ENCODE measurements around the gene HOXB7.

The HOXB7 gene

DNA sequence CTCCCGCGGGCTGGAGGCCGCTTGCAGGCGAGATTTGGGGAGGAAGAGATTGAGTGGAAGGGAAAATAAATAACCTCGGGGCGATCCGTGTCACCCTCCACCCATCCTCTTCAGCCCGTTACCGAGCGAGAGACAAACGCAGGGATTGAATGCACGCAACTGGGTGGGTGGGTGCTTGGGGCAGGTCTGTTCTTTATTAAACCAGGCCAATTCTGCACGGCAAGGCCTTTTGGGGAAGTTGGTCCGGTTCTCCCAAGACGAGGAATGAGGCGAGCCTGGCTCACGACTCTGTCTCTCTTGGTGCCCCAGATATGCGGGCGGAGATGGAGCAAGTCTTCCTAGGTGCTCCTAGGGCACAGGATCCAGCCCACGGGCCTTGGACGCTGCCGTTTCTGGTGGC, 396 bp upstream of the HOXB7 start:
- no peak for DNase-seq (ENCODE audit: low read depth in 3 of 3, low spot score in 1 of 3)

DNA sequence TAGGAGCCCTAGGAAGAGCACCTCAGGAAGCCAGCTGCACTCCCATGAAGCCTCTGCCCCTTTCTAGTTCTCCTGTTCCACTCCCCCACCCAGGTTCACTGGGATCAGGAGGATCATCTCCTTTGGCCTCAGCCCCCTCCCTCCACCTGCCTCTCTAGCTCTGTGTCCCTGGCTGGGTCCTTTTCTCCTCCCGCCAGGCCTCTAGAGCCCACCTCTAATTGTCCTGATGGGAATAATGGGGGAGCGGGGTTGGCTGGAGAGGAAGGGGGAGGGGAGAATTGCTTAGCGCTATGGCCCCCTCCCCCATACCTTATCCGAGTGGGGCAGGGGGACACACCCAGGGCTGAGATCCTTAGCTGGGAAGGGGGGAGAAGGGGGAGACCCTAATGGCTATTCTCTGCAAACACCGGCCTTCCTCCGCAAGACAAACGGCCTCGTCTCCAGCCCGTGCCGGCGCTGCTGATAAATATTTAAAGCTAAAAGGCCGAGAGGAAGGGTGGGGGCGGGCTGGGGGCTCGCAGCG, 997 bp downstream of the HOXB7 start:
- no peak for DNase-seq (ENCODE audit: low read depth in 3 of 3, low spot score in 1 of 3)

DNA sequence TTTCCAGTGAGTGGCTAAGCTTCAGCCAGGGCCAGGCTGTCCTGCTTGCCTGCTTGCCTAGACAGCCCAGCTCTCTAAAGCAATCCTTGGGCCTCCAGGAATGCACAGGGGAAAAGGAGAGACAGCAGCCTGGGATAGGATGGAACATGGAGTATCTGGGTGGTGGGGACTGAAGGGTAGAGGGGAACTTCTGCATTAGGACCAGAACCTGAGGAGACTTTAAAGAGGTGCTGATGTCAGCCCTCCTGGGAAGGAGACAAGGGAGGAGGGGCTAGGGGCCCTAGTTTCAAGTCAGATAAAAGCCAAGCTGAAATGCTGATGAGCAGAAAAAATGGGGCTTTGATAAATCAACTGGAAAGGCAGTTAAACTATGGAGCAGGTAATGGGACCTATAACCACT, 1.8 kb downstream of the HOXB7 start:
- DNase-seq (ENCODE audit: low read depth in 3 of 3, low spot score in 1 of 3), result no peak

DNA sequence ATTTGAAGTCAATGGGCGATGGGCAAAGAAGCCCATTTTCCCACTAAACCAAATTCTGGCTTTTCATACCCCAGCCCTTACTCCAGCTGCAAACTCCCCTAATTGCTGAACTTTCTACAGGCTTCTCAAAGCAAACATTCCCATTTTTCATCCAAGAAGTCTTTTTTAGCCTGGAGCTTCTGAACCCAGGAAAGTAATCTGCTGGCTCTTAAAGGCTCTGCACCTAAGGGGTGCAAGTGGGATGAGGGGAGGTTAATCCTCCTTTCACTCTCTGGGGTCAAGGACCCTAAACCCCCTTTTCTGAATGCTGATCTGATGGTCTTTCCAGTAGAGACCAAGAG, 2.4 kb downstream of the HOXB7 start:
- no peak for DNase-seq (ENCODE audit: low read depth in 3 of 3, low spot score in 1 of 3)

DNA sequence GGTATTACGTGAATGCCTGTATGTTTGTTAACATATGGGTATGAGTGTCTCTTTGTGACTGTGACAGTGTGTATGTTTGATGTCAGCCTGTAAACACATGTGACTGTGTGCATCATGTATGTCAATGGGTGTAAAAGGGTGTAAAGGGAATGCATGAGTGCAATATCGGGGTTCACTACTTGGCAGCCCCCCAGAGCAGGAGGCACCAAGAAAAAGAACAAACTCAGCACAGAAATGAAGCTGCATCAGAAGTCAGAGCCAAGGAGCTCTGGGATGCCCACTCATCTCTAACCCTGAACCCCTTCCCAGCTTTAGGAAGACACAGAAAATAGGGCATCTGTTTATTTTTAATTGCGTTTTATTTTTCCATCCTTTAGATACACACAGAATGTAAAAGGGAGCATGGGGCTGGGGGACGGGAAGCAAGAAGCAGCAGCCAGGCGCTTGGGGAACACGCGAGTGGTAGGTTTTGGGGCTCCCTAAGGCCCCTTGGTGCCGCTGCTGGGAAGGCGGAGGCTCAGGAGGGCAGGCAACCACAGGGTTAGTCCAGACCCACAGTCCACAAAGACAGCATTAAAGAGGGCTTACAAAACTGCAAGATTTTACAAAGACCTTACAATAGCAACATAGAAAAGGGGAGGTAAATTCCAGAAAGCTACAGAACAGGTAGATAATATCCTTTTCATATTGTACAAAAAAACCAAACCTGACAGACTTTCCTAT, 3.8 kb downstream of the HOXB7 start:
- DNase-seq (ENCODE audit: low read depth in 3 of 3, low spot score in 1 of 3), result no peak

DNA sequence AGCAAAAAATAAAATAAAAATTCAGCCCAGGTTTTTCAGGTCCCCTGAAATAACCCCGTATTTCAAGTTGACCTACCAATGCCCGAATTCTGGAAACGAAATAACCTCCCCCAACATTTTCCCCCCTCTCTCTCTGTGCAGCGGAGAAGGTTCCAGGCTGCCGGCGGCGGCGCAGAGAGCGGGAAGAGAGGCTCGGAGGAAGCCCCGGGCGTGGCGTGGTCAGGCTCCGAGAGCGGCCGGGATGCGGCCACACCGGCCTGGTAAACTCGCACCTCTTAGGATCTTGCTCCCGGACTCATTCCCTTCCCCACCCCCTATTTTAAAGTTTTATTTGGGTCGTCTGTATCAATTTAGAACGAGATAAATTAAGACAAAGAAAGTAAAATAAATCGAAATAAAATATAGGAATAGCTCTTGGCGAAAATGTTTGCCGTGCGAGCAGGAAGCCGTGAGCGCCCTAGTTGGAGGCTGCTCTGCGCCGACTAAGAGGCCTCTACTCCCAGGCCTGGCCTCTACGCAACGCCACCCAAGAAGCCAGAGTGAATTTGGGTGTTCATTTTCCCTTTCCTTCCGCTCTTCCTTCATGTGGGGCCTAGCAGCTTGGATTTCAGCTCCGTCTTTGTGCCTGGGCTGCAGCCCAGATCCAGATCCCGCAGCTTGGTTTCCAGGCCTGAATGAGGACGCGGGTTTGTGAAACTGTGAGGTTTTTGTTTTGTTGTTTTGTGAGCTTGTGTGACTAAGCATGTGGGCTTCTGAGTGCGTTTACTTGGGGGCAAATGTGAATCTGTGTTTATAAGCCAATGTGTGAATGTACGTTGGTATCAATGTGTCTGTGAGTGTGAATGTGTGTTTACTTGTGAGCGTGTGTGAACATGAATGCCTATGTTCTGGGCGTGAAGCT, 4.6 kb downstream of the HOXB7 start:
- DNase-seq (ENCODE audit: low read depth in 3 of 3, low spot score in 1 of 3), result no peak

DNA sequence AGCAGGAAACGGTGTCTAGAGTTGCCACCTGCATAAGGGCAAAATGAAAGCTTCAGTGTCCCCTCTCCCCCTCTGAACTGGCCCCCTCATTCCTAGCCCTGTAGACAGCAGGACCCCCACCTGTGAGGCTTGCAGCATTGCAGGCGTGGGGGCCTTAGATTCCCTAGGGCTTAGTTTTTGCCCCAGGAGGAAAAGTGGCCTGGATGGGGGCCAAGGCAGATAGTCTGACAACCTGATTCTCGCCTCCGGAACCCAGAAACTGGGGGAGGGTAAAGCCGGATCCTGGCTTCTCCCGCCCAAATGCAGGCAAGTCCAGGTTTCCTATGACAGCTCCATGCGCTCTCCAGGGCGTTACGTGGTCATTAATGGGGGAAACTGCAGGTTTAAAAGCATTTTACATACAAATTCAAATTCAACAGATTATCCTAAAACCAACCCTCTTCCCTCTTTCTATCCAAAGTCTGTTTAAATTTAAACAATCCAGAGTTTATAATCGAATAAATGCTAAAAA, 5.4 kb downstream of the HOXB7 start:
- no peak for DNase-seq (ENCODE audit: low read depth in 3 of 3, low spot score in 1 of 3)

DNA sequence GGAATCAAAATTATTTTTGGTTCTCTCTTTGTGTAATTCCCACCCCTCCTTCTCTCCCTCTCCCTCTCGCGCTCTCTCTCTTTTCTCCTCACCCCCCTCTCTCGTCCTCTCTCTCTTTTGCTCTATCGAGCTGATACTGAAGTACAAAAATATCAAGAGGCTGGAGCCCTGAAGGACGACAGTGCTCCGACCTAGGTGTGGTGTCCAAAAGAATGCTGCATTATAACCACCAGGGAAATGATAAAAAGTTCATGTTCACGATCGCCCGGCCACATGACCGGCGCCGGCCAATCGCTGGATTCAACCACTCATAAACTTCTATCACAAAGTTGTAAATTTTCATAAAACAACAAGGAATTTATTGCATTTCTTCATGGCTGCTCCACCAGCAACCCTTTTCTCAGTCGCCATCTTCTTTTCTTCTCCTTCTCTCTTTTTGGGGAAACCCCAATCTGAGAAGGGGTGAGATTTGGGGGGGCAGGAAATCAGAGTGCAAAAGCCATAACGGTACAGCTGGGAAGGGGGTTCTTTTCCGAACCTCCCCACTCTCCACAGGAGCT, 6.0 kb downstream of the HOXB7 start, which contains the start of gene HOXB6:
HOXB6 (minus strand) TSS at position 217 of the 560 bp plus-strand sequence. CDS start 6,836 bp downstream, outside the sequence.
- no peak for DNase-seq (ENCODE audit: low read depth in 3 of 3, low spot score in 1 of 3)

DNA sequence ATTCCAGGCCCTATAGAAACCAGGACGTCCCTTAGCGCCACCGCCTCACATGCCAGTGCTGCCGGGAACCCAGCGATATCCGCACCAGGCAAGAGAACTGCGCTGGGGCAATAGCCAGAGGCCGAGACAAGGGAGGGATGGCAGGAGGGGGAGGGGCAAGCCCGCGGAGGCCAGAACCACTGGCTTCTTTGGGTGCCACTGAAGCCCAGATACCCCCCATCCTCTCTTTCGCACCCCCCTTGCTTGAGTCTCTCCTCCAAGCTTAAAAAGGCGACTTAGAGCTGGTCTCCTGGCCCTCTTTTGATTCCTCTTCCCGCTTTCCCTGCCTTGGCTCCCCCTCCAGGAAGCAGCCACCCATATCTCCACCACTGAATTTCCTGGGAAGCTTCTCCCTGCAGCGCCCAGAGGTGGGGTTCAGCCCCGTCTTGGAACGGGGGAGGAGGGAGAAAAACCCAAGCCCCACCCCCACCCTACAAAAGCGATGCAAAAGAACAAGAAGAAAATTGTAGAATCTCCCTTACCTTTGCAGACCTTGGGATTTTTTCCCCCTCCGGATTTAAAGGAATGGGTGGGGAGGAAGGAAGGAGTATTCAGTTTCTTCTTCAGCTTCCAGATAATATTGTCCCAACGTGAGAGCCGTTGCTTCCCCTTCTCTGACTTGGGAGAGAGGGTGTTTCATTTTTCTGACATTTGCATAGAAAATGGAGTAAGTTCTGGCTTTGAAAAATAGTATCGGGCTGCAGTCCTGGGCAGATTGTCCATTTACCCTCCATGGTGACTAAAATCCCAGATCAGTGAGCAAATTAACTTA, 6.7 kb downstream of the HOXB7 start:
- no peak for DNase-seq (ENCODE audit: low read depth in 3 of 3, low spot score in 1 of 3)

DNA sequence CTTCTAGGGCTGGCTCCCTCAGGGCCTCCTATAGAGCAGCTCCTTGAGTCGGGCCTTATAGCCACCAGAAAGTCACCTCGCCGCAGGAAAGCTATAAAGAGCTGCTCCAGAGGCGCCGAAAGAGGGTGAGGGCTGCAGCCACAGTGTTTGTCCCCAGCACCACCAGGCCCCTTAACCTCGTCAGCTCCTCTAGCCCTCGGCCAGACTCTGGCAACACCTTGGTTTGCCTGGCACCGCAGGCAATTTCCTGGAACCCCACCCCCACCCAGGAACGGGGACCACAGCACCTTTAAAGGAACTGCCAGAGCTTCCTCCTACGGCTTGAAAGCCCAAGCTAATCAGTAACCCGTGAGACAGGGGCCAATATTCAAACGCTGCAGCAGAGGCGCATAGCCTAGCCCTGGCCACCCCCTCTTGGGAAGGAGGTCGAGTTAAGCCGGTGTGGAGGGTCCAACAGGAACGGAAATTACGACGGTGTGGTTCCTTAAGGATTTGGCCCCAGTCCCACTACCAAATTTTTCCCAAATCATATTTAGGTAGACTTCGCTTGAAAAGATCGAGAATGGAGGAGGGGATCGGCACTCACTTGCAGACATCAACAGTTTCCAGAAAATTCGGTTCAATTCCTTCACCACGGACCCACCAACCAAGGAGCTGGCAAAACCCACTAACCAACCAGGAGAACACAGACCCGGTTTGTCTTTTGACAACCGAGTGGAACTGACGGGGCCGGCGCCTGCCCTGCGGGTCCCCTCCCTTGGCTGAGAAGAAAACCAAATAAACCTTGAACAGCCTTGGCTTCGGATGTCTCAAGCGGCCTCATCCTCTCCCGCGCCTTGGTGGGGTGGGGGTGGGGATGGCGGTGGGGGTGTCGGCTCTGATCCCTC, 9.0 kb downstream of the HOXB7 start:
- no peak for DNase-seq (ENCODE audit: low read depth in 3 of 3, low spot score in 1 of 3)

DNA sequence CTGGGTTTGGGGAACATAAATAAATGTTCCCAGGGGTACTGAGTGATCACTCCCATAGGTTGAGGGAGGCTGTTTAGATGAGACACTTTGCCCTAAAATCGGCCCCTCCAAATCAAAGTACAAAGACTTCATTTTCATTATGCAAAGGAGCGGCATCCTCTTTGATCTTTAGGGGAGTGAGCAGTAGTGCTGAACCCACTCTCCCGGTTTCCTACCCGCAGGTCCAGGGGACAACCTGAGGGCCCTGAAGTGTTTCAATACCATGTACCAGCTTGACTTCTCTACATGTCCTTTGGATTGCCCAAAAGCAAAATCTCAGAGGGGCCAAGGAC, 9.6 kb downstream of the HOXB7 start:
- no peak for DNase-seq (ENCODE audit: low read depth in 3 of 3, low spot score in 1 of 3)

DNA sequence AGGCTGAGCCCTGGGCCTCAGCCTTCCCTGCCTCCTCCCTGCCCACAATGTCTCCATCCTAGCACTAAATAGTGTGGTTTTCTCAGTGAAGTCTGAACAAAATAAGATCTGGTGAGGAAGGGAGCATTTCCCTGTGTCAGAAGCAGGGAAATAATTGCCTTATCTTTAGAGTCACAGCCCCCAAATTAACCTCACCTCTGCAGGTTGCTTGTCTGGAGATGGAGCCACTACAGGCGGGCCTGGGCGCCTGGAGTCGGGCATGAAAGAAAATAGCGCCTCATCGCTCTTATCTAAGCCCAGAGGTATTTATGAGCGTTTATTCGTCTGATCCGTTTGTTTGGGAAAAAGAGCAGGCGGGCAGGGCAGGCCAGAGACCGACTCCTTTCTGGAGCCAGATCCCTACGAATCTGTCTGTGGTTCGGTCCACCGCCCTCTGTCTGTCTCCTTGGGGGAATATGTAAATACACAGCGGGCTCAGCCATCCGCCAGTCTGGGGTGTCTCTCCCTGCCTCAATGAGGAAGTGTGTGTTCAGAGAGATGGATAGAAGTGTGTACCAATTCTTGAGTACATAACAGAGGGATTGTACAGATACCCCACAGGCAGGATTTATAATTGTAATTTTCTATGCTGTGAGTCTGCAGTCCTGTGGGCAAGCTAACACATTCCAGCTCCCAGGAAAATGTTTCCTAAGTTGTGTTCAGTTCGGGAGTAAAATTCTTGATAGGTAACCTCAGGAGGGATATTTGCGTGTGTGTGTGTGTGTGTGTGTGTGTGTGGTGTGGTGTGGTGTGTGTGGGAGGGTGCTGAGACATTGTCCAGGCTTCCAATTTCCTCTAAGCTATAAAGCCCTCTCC, 10.3 kb downstream of the HOXB7 start:
- no peak for DNase-seq (ENCODE audit: low read depth in 3 of 3, low spot score in 1 of 3)

DNA sequence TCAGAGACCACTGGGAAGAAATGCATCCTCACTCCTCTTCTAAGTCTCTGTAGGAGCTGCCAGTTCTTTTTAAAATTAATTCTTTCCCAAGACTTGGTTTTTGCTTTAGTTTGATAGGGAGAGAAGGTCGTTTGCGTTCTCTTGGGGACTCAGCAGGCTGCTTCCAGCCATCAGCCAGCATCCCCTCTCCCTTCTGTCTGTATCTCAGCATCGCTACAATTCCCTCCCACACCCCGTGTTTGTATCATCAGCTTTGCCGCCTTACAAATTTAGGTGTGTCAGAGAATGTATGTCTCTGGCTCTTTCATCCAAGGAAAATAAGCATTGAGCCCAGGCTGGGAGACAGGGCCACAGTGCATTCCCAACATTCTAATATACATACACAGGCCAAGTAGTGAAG, 11.5 kb downstream of the HOXB7 start:
- DNase-seq (ENCODE audit: low read depth in 3 of 3, low spot score in 1 of 3), result no peak

DNA sequence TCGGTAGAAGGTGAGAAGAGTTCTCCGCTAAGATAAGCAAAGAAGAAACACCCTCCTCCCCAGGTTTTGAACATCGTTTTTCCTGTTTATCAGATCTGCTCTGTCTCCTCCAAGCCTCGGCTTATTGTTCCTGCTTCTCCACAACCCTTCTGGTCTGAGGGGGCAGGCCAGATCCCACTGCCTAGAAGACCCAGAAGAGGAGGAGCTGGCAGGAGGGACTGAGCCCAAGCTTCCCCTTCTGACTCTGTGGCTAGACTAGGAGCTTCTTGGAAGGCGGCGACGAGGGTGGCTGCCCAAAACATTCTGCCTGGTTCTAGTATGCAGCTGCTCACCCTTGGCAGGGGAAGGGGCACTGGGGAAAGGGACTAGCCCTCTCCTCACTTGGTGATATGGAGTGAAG, 12.1 kb downstream of the HOXB7 start:
- no peak for DNase-seq (ENCODE audit: low read depth in 3 of 3, low spot score in 1 of 3)

DNA sequence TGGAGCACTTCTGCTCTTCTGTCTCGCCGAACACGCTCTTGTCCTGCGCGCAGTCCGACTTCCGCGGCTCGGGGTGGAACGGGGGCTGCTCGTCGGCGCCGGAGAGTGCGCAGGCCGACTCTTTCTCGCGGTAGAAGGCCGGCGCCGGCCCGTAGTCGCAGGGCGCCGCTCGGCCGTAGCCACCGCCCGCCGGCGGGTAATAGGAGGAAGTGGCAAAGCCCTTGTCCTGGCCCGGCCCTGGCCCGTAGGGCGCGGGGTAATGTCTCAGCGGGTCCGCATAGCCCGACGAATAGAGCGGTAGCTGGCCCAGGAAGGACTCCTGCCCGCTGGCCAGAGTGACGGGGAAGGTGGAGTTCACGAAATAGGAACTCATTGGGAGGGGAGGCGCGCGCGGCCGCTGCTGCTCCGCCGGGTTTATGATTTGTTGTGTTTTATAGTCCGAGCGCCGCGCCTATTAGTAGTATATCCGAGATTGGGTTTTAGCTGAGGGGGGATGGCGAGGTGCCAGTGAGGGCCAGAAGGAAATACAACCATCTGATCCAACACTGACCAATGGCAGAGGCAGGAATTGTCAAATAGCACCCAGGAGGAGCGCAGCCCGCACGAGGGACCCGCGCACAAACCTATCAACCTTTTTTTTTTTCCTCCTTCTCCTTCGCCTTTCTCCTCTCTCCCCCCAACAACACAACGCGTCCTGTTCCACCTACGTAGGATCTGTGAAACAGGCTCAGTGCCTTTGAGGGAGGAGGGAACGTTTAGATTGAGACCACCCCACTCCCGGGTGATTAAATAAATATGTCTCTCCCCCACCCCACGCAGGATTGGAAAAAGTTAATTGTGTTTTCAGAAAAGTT, 12.8 kb downstream of the HOXB7 start:
- DNase-seq (ENCODE audit: low read depth in 3 of 3, low spot score in 1 of 3), result no peak

DNA sequence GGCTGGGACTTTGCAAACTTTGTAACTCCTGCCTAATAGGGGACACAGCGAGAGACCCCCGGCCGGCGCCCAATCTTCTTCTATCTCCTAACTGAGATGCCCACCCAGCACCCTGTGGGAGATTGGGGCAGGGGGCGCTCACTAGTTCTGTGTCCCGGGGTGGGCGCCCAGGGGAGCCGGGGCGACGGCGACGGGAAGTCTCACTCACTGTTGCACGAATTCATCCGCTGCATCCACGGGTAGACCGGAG, 13.4 kb downstream of the HOXB7 start:
- DNase-seq (ENCODE audit: low read depth in 3 of 3, low spot score in 1 of 3), result no peak

DNA sequence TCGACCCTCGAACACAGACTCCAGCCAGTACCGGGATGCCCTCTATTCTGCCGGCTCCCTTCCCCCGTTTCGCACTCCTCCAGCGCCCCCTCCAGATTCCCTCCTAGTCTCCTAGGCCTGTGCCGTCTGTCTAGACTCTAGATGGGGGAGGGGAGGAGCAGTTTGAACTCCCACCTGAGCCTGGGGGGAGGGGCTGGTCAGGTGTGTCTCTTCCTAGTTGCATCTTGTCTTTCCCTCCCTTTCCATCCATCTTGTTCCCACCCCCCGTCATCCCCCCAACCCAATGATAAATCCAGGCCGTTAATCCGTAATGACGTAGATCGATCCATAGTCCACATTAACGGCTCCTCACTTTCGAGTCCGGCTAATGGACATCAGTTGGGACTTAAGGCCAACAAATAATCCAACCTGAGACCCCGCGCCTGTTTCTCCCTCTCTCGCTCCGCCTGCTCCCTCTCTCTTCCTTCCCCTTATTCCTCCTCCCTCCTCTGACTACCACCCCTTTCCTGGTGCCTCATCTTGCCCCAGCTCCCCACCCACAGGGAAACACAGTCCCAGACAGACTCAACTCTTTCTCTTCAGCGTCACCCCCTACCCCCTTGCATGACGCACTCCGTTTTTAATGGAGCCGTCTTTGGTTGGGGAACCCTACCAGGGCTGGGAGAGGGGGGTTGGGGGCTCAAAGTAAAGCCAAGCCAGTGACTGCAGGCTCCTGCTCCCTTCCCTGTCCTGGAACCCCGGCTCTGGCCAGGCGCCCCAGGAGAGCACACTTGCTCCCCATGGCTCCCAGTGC, 13.9 kb downstream of the HOXB7 start:
- DNase-seq (ENCODE audit: low read depth in 3 of 3, low spot score in 1 of 3), result no peak
